ENCODE measurements around the gene NCAPG2. TPM values are rescaled to one million over a fixed set of nuclear protein-coding genes. Genes with fewer than 3 reads are reported as not detected.

Gene NCAPG2
- total RNA-seq, 1 experiment from 2014 or later: 99.4 TPM

DNA sequence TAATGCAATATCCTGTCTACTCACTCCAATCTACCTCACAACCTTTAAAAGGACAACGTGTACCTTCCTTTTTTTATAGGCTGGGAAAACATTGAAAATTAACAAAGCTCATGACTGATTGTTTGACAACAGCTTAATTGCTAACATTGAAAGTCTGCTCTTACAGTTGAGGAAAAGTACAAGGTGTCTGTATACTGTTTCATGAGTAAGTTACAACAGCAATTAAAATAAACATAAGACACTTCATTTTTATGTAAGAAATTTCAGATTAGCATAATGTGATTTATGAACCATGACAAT is 28.6 kb upstream of the NCAPG2 start:
- Mint-ChIP-seq H3K27ac (no peak overlapping the region), H3K4me3 (no peak overlapping the region), H3K36me3 (ENCODE audit: insufficient read depth in 1 of 3, low read depth in 3 of 3) (peaks cover 3 to 45% (median 41%) of the 10 kb centered on the region in 3 experiments; a peak in 5 of 7 replicates), H3K9me3 (no peaks in the 10 kb centered on the region), H3K4me1 (peaks cover 11 to 39% of the 10 kb centered on the region in 2 experiments), H3K27me3 (ENCODE audit: low read depth) (no peaks in the 10 kb centered on the region; the same call in 1 of the 2 replicates)
- no peak overlapping the region for H3K56ac ChIP-seq (ENCODE audit: insufficient read length, low read depth, low read length)
- no peak overlapping the region for H3K9ac ChIP-seq (ENCODE audit: extremely low read depth, insufficient read length, low read length)
- H3K4me1 ChIP-seq (ENCODE audit: insufficient read depth, low read length): no peaks in the 10 kb centered on the region; the same call in 1 of the 2 replicates
- H3K4ac ChIP-seq (ENCODE audit: low read depth, low read length): no peak overlapping the region
- no peak overlapping the region for H3K23ac ChIP-seq (ENCODE audit: insufficient read length, low read depth, low read length)
- no peak overlapping the region for H4K5ac ChIP-seq (ENCODE audit: insufficient read length, low read depth, low read length)
- no peak overlapping the region for H2AFZ ChIP-seq (ENCODE audit: low read length)
- H2BK20ac ChIP-seq (ENCODE audit: low read depth, low read length, poor library complexity, severe bottlenecking): no peak overlapping the region
- H3K23me2 ChIP-seq (ENCODE audit: insufficient read length, low read depth, low read length, poor library complexity, severe bottlenecking): no peaks in the 10 kb centered on the region
- no peak overlapping the region for H3K18ac ChIP-seq (ENCODE audit: insufficient read length, low read depth, low read length)
- H3K4me2 ChIP-seq (ENCODE audit: insufficient read depth, insufficient read length, low read length): no peak overlapping the region
- H3K9me3 ChIP-seq (ENCODE audit: control insufficient read depth, low read depth, low read length): no peaks in the 10 kb centered on the region
- H2AK5ac ChIP-seq (ENCODE audit: insufficient read length, low read length): no peak overlapping the region
- H4K91ac ChIP-seq (ENCODE audit: insufficient read length, low read depth, low read length): no peak overlapping the region
- H2BK5ac ChIP-seq (ENCODE audit: insufficient read length, low read length): no peak overlapping the region
- H2BK15ac ChIP-seq (ENCODE audit: low read depth, low read length): no peak overlapping the region
- no CpG with 5 or more reads among the region's 1 CpG for WGBS (ENCODE audit: extremely low coverage, insufficient read length, low lambda C conversion rate)
- H3K79me2 ChIP-seq (ENCODE audit: insufficient read depth, low read length): no peaks in the 10 kb centered on the region
- H3K79me1 ChIP-seq (ENCODE audit: insufficient read depth, low read depth, low read length, poor library complexity, severe bottlenecking): no peaks in the 10 kb centered on the region
- no peak overlapping the region for H2BK120ac ChIP-seq (ENCODE audit: low read depth, low read length, poor library complexity, severe bottlenecking)
- no peak overlapping the region for H3K27ac ChIP-seq (ENCODE audit: insufficient read length, low read depth, low read length)
- no peaks in the 10 kb centered on the region for H3K27me3 ChIP-seq (ENCODE audit: insufficient read depth, low read length)
- H3T11ph ChIP-seq (ENCODE audit: low read length): no peak overlapping the region
- DNase-seq: no peak
- H2BK12ac ChIP-seq (ENCODE audit: insufficient read length, low read depth, low read length): no peak overlapping the region
- TF ChIP-seq, protein P1, sequence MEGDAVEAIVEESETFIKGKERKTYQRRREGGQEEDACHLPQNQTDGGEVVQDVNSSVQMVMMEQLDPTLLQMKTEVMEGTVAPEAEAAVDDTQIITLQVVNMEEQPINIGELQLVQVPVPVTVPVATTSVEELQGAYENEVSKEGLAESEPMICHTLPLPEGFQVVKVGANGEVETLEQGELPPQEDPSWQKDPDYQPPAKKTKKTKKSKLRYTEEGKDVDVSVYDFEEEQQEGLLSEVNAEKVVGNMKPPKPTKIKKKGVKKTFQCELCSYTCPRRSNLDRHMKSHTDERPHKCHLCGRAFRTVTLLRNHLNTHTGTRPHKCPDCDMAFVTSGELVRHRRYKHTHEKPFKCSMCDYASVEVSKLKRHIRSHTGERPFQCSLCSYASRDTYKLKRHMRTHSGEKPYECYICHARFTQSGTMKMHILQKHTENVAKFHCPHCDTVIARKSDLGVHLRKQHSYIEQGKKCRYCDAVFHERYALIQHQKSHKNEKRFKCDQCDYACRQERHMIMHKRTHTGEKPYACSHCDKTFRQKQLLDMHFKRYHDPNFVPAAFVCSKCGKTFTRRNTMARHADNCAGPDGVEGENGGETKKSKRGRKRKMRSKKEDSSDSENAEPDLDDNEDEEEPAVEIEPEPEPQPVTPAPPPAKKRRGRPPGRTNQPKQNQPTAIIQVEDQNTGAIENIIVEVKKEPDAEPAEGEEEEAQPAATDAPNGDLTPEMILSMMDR (conservative IDR thresholded peaks at IDR 0.05): no peak
- no peak overlapping the region for H3K14ac ChIP-seq (ENCODE audit: insufficient read depth, low read length)
- H4K20me1 ChIP-seq (ENCODE audit: control insufficient read depth, insufficient read depth, insufficient read length): no peaks in the 10 kb centered on the region
- no peak overlapping the region for H4K8ac ChIP-seq (replicated peaks; ENCODE audit: insufficient read length, low read depth, low read length)
